ENCODE data around the gene TRAM2.

TRAM2 gene

DNA sequence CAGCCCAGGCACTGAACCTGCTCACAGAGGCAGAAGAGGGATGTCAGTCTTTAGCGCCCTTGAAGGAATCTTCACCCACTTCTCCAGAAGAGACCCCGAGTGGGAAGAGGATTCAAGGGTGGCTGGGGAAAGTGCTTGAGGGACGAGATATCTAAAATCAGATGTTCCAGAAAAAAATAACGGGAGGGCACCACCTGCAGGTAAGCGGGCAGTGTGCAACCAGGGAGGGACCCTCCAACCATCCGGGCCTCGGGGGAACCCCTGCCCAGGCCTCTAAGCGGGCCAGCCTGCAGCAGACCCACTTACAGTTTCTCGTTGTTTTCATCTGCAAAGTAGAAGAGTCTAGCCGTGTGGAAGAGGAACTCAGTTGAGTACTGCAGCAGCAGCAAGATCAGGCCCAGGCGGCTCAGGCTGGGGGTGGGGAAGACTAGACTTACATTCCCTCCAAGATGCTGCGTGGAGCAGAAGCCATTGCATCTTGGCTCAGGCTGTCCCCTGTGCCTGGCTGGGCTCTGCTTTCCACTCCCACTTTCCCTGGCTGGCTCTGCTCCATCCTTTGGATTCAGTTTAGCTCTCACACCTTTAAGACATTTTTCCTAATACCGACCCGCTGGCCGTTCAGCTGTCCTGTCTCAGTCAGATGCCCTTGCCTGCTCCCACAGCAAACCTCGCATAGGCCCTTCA, 71.0 kb downstream of the TRAM2 start:
- DNase-seq, result no peak

DNA sequence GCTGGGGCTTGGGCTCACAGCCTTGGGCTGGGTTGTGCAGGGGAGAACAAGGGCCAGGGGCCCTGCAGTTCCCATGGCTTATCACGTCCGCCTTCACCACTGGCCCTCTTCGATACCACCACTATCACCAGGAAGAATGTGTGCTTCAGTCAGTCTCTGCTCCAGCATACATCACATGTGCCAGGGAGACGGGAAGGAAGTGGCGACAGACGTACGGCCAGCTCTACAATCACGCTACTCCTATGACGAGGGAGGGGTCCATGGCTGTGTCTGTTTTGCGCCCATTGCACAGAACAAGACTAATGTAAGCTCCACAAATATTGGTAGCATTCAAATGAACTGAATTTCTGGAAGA, 72.1 kb downstream of the TRAM2 start:
- DNase-seq, result no peak

DNA sequence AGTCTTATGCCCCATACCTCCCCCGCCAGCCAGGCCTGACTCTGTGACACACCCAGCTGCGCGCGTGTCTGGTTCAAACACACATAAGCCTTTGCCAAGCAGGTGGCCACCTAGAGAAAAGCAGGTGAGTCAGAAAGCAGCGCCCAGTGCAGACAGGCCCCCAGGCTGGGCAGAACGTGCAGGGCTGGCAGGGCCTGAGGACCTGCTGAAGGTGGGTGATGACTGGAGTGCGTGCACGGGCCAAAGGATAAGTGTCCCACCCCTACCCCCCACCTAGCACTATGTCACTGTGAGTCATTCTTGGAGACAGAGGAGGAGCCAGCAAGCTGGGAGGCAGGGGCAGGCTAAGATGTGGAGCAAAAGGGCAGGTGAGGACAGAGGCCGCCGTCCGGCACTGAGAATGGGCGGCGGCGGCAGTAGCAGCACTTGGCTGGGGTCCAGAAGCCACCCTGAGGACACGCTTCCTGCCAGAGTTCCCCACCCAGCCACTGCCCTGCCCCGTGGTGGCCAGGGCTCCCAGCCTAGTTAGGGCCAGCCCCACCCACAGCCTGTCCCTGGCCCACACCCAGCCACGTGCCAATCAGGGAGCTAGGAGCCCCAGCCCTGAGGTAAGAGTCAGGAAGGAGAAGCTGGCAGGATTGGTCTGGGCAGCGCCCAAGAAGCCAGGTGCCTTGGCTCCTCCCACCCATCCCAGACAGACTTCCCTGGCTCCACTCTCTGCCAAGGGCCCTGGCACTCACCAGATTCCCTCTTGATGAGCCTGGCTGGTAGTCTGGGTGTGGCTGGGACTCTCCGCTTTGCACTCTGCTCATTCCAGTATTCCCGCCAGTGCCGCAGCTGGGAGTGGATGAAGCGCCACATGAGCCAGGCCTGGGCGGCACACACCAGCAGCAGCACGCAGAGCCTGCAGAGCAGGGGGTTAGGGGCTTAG, 72.7 kb downstream of the TRAM2 start:
- peak; percentile 44 for DNase-seq

DNA sequence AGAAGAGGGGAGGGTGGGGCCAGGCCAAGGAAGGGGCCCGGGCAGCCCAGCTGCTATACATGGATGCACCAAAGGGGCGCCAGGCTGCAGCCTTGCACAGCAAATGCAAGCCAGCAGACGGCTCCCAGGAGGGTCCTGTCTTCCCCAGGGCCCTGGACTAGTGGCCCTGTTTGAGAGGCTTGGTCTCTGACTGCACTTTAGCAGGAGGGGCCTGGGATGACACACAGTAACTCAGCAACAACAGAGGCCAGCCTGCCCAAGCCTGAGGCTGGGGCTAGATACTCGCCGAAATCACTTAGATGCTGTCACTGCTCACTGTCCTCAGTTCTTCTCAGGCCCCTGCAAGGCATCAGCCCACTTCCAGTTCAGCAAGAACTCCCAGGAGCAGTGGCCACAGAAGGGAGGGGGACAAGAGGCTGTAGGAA, 73.5 kb downstream of the TRAM2 start:
- no peak for DNase-seq

DNA sequence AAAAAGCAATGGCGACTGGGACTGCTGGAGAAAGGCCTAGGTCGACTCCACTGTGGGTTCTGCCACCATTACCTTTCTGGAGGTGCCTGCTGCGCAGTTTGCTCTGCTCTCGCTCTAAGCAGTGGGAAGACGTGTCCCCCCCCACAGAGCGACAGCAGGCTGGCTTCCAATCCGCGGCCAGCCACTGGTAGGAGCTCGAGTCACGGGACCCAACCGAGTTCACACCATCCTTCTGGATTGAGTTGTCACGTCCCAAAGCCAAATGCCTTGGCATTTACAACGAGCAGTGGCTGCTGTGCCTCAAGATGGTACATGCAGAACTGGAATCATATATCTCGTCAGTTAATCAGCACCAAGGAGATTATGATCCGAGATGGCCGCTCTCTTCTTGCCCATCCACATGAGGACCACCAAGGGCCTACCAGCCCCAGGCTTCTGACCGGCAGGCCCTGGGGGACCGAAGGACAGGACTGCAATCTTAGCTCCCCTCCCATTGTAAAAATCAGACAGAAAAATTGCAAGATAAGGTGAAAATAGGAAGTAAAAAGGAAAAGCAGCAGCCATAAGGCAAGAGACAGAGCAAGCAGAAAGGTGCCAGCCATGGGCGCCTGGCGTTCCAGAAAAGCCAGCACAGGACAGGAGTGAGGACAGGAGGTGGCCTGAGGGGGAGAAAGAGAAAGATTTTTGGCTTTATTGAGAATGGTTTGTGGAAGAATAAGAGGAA, 74.4 kb downstream of the TRAM2 start:
- DNase-seq, result no peak

DNA sequence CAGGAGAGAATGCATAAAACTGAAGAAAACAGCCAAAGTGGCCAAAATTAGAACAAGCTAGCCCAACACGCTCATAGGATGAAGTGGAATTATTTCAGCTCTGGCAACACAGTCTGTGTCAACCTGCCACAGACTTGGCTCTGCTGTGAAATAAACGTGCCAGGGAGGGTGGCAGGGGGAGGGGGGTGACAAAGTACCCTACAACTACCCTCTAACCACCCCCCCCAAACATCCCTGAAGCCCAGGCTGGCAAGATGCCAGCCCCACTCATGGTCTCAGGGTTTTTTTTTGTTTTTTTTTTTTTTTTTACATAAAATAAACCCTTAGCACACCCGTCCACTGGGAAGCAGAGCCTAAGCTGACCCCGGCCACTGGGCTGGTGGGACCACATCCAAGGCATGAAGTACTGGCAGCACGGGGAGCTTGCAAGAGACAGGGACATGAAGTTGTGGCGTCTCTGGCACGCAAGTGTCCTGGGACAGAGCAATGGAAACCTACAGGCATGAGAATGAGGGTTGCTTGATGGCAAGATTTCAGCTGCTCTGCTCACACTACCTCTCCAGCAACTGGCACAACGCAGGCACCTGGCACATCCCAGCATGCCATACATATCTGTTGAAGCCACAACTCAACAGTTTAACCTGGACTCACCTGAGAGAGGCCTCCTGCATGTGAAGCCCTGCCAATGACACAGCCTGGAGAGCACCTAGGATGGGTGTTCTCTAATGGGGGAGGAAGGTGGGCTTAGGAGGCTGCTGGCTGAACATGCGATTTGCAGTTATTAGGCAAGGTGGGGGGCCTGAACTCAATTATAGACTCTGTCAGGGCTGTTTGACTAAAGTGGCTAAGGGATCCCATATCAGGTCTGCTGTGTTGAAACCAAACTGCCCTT, 76.4 kb downstream of the TRAM2 start:
- DNase-seq, result no peak

DNA sequence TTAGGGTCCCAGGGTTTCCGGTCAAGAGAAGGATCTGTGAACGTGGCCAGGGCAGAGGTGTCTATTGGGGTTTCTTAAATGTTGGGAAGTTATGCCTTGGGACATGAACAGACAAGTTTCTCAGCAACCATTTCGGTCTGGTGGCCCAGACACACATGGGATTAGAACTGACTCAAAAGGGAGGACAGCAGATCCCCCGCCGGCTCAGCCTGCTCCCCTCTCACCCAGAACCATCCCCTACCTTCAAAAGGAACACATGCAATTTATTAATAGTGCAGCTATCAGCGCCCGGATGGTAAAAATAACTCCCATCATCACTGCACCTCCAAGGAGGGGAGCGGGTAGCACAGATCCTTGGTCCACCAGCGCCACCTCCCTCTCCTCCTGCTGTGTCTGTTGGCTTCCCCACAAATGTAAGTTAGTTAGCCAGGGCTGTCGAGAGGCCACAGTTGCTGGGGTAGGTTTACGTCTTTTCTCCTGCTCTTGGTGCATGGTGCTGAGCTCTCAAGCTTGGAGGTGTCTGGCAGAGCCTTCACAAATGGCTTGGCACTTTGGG, 77.1 kb downstream of the TRAM2 start:
- DNase-seq, result no peak

DNA sequence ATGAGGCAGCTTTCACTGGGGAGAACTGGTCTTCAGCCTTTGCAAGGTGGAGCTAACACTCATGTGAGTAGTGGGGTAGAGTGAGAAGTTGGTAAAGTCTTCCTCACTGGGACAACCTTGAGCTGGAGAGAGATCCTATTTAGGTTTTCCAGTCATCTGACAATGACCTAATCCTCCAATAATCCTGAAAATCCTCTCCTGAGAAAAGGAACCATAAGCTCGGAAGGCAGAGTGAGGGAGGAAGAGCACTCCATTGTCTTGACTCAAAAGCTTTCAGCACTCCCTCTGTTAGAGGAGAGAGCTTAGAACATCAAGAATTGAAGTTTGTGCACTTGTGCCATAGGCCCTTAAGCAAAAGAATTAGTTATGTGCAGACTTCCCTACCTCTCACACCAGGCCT, 77.8 kb downstream of the TRAM2 start:
- no peak for DNase-seq

DNA sequence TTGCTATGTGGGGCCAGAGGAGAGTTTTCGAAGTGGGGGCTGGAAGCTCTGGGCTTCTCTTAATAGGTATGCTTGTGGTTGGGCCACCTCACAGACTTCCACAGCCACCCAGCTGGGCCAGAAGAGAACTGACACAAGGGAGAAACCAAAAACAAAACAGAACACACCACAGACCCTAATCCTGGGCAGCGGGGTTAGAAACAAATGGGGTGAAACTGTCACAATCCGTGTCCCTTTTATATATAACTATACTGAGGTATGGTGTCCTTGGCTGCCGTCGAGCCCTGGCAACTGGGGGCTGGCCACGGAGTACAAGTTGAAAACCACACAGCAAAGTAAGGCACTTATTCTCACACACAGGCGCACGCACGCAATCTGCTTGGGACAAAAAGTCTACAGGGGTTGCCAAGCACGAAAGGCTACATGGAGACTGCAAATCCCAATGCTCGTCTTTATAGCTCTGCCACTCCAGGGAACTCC, 78.3 kb downstream of the TRAM2 start:
- peak; percentile 40 for DNase-seq

DNA sequence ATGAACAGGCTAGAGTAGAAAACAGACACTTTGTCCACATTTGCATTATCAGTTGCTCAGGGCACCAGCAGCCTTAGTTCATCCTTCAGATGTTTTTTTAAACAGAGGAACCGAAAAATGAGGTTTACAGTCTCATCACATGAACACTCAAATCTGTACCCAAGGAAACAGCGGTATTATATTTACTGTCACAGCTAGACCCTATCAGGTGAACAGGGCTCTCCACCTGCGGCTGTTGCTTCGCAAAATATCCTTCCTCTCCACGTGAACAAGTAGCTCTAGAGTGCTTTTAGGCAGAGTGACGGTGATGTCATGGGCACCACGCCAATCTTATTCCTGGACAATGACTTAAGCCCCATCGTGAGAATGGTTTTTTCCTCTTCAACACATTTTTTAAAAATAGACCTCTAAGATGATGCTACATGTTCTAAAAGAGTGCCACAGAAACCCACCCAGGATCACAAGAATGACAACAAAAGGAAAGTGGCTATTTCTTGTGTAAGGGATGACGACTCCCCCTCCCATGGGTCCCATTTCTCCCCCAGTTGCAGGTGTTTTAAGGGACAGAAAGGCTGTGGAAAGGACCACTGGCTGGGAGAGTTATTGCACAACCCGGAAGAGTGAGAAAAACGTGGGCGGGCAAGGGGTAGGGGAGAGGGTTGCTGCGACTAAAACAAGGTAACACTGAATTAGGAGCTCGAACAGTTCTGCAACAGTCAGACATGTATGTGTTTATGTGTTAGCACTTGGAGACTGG, 79.0 kb downstream of the TRAM2 start:
- peak; percentile 67 for DNase-seq

DNA sequence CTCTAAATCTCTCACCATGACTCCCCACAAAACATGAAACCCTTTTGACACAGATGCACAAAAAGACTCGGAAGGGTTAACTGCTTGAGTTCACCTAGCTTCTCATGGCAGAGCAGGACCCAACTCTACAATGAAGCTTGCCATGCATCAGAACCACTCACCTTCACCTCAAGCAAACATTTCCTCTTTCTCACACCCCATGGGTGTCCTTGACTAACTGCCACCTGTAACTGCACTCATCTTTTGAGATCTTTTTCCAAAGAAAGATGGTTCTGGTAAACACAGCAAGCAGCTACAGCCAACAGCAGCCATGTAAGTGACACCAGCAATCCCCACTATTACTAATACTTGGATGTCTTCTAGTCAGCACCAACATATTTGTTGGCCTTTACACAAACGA, 80.2 kb downstream of the TRAM2 start:
- no peak for DNase-seq

DNA sequence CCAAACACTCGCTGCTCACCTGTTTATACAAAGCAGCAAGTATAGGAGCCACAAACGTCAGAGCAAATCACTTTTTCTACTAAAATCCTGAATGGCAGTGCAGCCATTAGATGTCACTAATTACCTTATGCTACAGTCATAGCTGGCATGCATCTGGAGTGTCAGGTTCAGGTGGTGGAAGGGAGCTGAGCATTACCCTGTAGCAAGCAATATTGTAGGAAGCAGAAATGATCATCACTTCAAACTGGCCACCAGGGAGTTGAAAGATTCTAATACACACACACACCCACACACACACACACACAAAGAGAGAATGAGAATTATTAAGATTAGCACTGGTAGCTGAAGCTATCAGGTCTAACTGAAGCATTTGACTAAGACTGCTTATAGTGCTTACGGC, 80.9 kb downstream of the TRAM2 start:
- DNase-seq, result no peak

DNA sequence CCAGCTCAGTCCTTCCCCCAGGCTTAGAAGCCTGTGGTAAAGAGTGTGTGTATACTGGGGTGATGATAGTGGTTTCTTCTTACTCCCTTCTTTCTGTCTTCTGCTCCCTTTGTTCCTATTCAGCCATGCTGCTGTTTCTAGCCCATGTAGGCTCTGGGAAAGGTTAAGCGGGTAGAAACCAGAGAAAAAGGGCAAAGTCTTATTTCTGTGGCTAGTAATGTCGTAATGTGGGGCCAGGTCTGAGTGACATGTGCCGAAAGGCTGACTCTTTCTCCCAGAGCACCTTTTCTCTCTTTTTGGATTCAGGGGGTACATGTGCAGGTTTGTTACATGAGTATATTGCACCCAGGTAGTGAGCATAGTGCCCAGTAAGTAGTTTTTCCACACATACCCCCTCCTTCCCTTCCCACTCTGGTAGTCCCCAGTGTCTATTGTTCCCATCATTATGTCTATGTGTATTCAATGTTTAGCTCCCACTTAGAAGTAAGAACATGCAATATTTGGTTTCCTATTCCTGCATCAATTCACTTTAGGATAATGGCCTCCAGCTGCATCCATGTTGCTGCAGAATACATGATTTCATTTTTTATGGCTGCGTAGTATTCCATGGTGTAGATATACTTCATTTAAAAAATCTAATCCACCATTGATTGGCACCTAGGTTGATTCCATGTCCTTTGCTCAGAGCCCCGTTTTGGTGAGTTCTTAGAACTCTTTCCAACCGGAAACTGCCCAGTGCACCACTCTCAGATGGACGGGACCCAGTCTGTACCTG, 82.4 kb downstream of the TRAM2 start:
- DNase-seq, result no peak

DNA sequence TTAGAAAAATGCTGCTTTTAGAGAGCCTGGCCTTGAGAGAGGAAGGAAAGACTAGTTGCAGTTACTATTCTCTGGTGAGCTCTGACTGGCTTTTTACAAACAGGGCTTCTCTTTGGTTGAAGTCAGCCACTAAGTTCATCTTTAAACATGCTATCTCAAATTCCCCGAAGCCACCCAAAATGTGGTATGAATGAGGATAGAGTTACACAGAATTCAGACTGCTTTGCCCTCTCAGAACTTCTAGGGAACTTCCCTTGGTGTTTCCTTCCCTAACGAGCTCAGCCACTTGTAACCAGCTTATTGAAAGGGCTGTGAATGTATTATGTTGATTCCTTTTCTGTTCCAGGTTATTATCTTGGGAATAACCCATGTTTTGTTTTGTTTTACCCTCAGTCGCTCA, 83.2 kb downstream of the TRAM2 start:
- no peak for DNase-seq

DNA sequence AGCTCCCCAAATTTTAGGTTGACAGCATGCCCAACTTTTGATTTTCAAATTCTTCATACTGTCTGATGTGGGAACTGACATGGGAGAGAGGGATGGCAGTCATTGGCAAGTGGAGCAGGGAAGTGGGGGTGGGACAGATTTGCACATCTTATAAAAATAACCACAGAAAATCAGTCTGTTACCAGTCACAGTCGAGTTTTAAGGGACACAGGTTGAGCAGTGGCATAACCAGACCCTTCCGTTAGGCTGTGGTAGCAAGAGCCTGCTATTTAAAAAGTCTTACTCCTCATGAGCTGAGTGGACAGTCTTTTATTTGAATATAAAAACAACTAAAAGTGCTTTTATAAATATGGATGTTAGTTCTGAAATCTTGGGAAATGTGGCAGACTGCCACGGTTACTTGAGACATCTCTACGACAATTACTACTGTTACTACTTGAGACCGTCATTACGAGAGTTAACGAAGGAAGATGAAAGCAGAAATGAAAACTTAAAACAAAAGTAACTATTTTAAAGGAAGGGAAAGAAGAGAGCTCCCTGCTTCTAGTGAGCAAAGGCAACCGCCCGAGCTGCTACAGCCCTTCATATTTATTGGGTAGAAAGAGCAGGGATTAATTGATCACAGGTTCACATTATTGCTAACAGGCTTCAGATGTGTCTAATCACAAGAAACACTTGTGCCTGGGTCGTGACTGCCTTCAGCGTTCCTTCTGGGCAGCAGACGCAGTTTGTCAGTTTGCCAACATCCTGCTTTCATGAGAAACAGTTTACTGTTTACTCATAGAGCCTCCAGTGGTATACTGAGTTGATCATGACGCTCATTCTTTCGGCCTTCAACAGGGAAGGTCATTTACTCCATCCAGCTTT, 85.4 kb downstream of the TRAM2 start:
- no peak for DNase-seq

DNA sequence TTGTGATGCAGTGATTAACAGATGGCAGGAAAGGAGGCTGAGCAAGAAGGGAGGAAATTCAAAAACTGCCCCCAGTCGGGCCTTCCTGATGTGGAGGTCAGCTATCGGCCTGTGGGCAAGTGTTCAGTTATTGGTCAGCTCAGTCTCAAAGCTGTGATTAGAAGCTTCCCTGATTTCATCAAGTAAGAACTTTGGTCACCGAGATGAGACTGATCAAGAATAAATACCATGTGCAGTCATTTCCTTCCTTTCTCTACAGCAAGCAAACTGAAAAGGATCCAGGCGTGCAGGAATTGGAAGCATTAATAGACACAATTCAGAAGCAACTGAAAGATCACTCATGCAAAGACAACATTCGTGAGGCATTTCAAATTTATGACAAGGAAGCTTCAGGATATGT, 87.0 kb downstream of the TRAM2 start:
- no peak for DNase-seq

DNA sequence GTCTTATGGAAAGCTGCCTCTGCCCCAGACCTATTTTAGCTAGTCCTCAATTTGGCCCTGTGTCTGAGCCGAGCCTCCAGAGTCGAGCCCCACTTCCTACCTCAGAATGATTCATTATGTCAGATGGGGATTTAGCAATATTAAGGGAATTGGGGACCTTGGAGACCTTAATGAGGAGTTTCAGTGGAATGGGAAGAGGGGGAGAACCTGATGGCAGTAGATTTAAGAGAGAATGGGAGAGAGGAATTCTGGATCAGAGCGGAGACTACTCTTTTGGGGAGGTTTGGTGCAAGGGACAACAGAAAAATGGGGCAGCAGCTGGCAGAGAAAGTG, 93.2 kb downstream of the TRAM2 start:
- DNase-seq, result no peak

DNA sequence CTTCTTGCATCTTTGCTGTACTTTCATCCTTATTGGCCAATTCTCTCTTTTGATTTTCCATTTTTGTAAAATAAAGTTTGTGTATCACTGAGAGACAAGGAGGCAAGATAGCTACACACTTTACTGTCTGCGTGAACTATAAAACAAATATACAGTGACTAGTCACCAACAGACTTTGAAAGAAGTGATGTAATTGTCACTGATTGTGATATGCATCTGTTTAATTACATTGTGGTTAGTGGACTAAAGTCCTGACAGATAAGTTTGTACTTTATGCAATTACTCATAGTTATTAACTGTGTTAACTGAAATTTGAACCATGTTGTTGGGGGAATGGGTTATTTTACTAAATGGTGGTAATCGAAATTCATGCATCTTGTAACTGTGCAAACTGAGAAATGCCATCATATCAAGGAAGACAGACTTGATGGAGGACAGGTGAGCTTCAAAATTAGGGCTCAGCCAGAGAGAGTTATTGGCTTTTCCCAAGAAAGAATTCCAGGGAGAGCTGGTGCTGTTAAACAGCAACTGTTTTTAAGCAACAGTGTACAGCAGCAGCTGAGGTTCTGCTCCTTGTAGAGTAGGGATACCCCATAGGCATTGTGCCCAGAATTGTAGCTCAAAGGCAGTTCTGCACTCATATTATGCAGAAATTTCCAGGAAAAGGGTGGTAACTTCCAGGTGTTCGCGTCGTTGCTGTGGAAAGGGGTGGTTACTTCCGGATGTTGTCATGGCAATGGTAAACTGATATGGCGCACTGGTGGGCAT, 93.8 kb downstream of the TRAM2 start:
- DNase-seq, result no peak

DNA sequence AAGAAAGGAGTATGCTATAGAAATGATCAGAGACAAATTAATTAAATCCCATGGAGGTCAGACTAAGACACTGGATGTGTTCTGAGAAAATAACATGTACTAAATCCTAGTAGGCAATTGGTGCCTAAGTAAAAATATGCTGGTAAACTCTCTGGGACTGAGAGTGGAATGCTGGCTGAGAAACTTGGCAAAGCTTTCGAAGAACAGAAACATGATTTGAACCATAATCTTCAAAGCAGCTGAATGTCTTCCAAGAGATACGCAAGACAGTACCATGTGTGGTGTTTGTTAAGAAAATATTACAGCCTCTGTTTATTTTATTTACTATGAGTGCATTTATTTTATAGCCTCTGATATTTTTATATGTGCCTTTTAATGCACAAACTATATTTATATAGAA, 101.6 kb downstream of the TRAM2 start:
- DNase-seq, result no peak
